Measurements from ENCODE around the gene POU6F2. TPM values are rescaled to one million over a fixed set of nuclear protein-coding genes. Genes with fewer than 3 reads are reported as not detected.
"Not testable (repeated sequence)": the region's sequence is repeated elsewhere in the genome, so short reads cannot be mapped to it uniquely, and the experiment has no call there.

The POU6F2 gene
- total RNA-seq, 2 donors from 2014 or later: 0.14 to 0.16 TPM

- no peaks in the 10 kb centered on the region for H3K9me3 Mint-ChIP-seq
- no peaks in the 10 kb centered on the region for H3K36me3 Mint-ChIP-seq (ENCODE audit: insufficient read depth in 2 of 2)
- no peaks in the 10 kb centered on the region for H3K27me3 Mint-ChIP-seq (ENCODE audit: low read depth)
- no peak overlapping the region for H3K4me3 Mint-ChIP-seq
- DNase-seq (no peak), ATAC-seq (replicated peaks in 1 of 2) (no peak)
- H3K4me1 Mint-ChIP-seq (ENCODE audit: low read depth): no peaks in the 10 kb centered on the region
- H3K27ac Mint-ChIP-seq: no peak overlapping the region
Observed at GRCh38 chr7:39304668-39305405, 327.1 kb downstream of the POU6F2 start.

GRCh38 chr7:39306016-39306570 is 328.4 kb downstream of the POU6F2 start:
- ATAC-seq (replicated peaks in 1 of 2): no peak
- Mint-ChIP-seq H3K4me3 (no peak overlapping the region), H3K27ac (no peak overlapping the region), H3K36me3 (ENCODE audit: insufficient read depth in 2 of 2) (no peaks in the 10 kb centered on the region), H3K4me1 (ENCODE audit: low read depth) (no peaks in the 10 kb centered on the region), H3K27me3 (ENCODE audit: low read depth) (peaks cover 1% of the 10 kb centered on the region), H3K9me3 (no peaks in the 10 kb centered on the region)
- DNase-seq: no peak

- DNase-seq: no peak
- Mint-ChIP-seq H3K9me3 (no peaks in the 10 kb centered on the region), H3K27me3 (ENCODE audit: low read depth) (peaks cover 15% of the 10 kb centered on the region), H3K27ac (no peak overlapping the region), H3K36me3 (ENCODE audit: insufficient read depth in 2 of 2) (no peaks in the 10 kb centered on the region), H3K4me3 (no peak overlapping the region), H3K4me1 (ENCODE audit: low read depth) (no peaks in the 10 kb centered on the region)
- no peak for ATAC-seq (replicated peaks in 1 of 2)
Observed at GRCh38 chr7:39310699-39311098, 333.0 kb downstream of the POU6F2 start.

- Mint-ChIP-seq H3K27me3 (ENCODE audit: low read depth) (peaks cover 15% of the 10 kb centered on the region), H3K27ac (no peak overlapping the region), H3K4me1 (ENCODE audit: low read depth) (no peaks in the 10 kb centered on the region), H3K9me3 (no peaks in the 10 kb centered on the region), H3K36me3 (ENCODE audit: insufficient read depth in 2 of 2) (no peaks in the 10 kb centered on the region), H3K4me3 (no peak overlapping the region)
- no peak for DNase-seq
- ATAC-seq (replicated peaks in 1 of 2): no peak
Observed at GRCh38 chr7:39312254-39312989, 334.7 kb downstream of the POU6F2 start.

DNA sequence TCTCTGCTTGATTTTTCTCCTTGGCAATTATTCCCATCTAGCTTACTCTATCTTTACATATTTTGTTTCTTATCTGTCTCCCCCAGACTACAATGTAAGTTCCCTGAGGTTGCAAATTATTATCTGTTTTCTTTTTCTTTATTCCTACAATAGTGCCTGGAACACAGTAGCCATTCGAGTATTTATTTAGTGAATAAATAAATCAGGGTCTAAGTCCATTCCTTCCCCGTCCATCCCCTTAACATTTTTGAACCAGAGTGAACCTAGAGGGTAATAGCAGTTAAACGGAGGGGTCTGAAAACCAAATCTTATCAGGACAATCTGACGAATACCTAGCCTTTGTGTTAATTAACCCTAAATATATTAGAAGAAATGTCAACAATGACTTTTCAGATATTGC is 335.7 kb downstream of the POU6F2 start:
- Mint-ChIP-seq H3K9me3 (no peaks in the 10 kb centered on the region), H3K36me3 (ENCODE audit: insufficient read depth in 2 of 2) (no peaks in the 10 kb centered on the region), H3K27me3 (ENCODE audit: low read depth) (peaks cover 25% of the 10 kb centered on the region), H3K4me3 (no peak overlapping the region), H3K27ac (no peak overlapping the region), H3K4me1 (ENCODE audit: low read depth) (no peaks in the 10 kb centered on the region)
- DNase-seq: no peak
- ATAC-seq (replicated peaks in 1 of 2): no peak

- ATAC-seq (replicated peaks in 1 of 2): no peak
- H3K36me3 Mint-ChIP-seq (ENCODE audit: insufficient read depth in 2 of 2): no peaks in the 10 kb centered on the region
- H3K4me1 Mint-ChIP-seq (ENCODE audit: low read depth): no peaks in the 10 kb centered on the region
- no peak for DNase-seq
- no peak overlapping the region for H3K4me3 Mint-ChIP-seq
- peaks cover 26% of the 10 kb centered on the region for H3K27me3 Mint-ChIP-seq (ENCODE audit: low read depth)
- H3K27ac Mint-ChIP-seq: no peak overlapping the region
- H3K9me3 Mint-ChIP-seq: no peaks in the 10 kb centered on the region
Observed at GRCh38 chr7:39313974-39314373, 336.3 kb downstream of the POU6F2 start.

DNA sequence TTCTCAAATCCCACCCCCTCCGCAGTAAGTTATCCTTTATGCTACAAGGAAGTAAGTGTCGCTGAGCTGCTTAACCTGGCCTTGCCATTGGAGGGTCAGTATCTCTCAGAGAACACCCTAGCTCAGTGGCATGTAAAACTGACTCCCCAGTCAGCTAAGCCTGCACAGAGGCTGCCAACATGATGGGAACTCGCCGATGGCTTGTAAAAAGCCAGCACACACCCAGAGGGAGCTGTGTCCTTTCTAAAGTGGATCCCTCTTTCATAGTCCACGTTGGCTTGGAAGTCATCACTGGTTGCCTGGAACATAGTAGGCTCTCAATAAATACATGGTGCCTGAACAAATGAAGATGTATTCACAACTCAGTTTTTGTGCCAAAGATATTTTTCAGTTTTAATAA is 339.4 kb downstream of the POU6F2 start:
- peaks cover 19% of the 10 kb centered on the region for H3K27me3 Mint-ChIP-seq (ENCODE audit: low read depth)
- no peak for ATAC-seq (replicated peaks in 1 of 2)
- H3K36me3 Mint-ChIP-seq (ENCODE audit: insufficient read depth in 2 of 2): no peaks in the 10 kb centered on the region
- H3K4me3 Mint-ChIP-seq: no peak overlapping the region
- no peaks in the 10 kb centered on the region for H3K9me3 Mint-ChIP-seq
- no peak overlapping the region for H3K27ac Mint-ChIP-seq
- no peak for DNase-seq
- no peaks in the 10 kb centered on the region for H3K4me1 Mint-ChIP-seq (ENCODE audit: low read depth)

GRCh38 chr7:39317896-39318295 is 340.2 kb downstream of the POU6F2 start:
- H3K9me3 Mint-ChIP-seq: no peaks in the 10 kb centered on the region
- H3K4me3 Mint-ChIP-seq: no peak overlapping the region
- DNase-seq: no peak
- no peak for ATAC-seq (replicated peaks in 1 of 2)
- H3K36me3 Mint-ChIP-seq (ENCODE audit: insufficient read depth in 2 of 2): no peaks in the 10 kb centered on the region
- H3K4me1 Mint-ChIP-seq (ENCODE audit: low read depth): no peaks in the 10 kb centered on the region
- peaks cover 17% of the 10 kb centered on the region for H3K27me3 Mint-ChIP-seq (ENCODE audit: low read depth)
- no peak overlapping the region for H3K27ac Mint-ChIP-seq

DNA sequence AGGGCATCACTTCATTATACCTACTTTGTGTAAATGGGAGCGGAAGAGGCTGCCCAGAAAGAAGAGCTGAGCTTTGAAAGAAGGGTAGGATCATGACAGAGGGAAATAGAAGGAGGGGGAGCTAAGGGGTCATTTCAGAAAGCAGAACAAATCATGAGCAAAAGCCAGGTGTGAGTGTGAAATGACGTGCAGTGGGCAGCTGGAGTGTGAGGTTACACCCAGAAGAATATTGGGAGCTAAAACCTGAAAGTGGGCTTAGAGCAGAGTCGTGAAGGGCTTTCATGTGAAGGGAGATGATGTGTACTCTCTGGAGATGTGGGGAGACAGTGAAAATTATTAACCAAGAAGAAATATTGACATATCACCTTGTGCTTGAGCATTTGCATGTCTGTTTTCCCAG is 343.5 kb downstream of the POU6F2 start:
- Mint-ChIP-seq H3K36me3 (ENCODE audit: insufficient read depth in 2 of 2) (no peaks in the 10 kb centered on the region), H3K27ac (no peak overlapping the region), H3K4me3 (no peak overlapping the region), H3K4me1 (ENCODE audit: low read depth) (no peaks in the 10 kb centered on the region), H3K9me3 (peaks cover 0 to 1% of the 10 kb centered on the region in 2 donors), H3K27me3 (ENCODE audit: low read depth) (peaks cover 10% of the 10 kb centered on the region)
- no peak for ATAC-seq (replicated peaks in 1 of 2)
- no peak for DNase-seq

- Mint-ChIP-seq H3K36me3 (ENCODE audit: insufficient read depth in 2 of 2) (no peaks in the 10 kb centered on the region), H3K4me3 (no peak overlapping the region), H3K9me3 (peaks cover 0 to 1% of the 10 kb centered on the region in 2 donors), H3K27ac (no peak overlapping the region), H3K27me3 (ENCODE audit: low read depth) (peaks cover 10% of the 10 kb centered on the region), H3K4me1 (ENCODE audit: low read depth) (no peaks in the 10 kb centered on the region)
- ATAC-seq (replicated peaks in 1 of 2) (no peak), DNase-seq (no peak)
Observed at GRCh38 chr7:39321909-39322498, 344.3 kb downstream of the POU6F2 start.

- Mint-ChIP-seq H3K27ac (no peak overlapping the region), H3K4me1 (ENCODE audit: low read depth) (no peaks in the 10 kb centered on the region), H3K4me3 (no peak overlapping the region), H3K36me3 (ENCODE audit: insufficient read depth in 2 of 2) (no peaks in the 10 kb centered on the region), H3K9me3 (peaks cover 0 to 1% of the 10 kb centered on the region in 2 donors), H3K27me3 (ENCODE audit: low read depth) (no peaks in the 10 kb centered on the region)
- DNase-seq (no peak), ATAC-seq (replicated peaks in 1 of 2) (no peak)
Observed at GRCh38 chr7:39324139-39324760, 346.5 kb downstream of the POU6F2 start.

- ATAC-seq (replicated peaks in 1 of 2); DNase-seq; H3K9me3 Mint-ChIP-seq; H3K36me3 Mint-ChIP-seq (ENCODE audit: insufficient read depth in 2 of 2); H3K27ac Mint-ChIP-seq; H3K4me1 Mint-ChIP-seq (ENCODE audit: low read depth); H3K4me3 Mint-ChIP-seq: not testable (repeated sequence)
- peaks cover 22% of the 10 kb centered on the region for H3K27me3 Mint-ChIP-seq (ENCODE audit: low read depth)
Observed at GRCh38 chr7:39331607-39332006, 353.9 kb downstream of the POU6F2 start.

- Mint-ChIP-seq H3K4me1 (ENCODE audit: low read depth) (no peaks in the 10 kb centered on the region), H3K27ac (no peak overlapping the region), H3K9me3 (no peaks in the 10 kb centered on the region), H3K36me3 (ENCODE audit: insufficient read depth in 2 of 2) (no peaks in the 10 kb centered on the region), H3K4me3 (no peak overlapping the region), H3K27me3 (ENCODE audit: low read depth) (peaks cover 22% of the 10 kb centered on the region)
- ATAC-seq (replicated peaks in 1 of 2): no peak
- no peak for DNase-seq
Observed at GRCh38 chr7:39332142-39332541, 354.4 kb downstream of the POU6F2 start.

Data from activated T-cell treated with anti-CD3 and anti-CD28 coated beads, Interleukin-2, amount 50 U/mL, for 72 hours (primary cell).